Lower leg skin (tissue), 4 donors: ENCODE results near the gene PAX5. TPM values are rescaled to one million over a fixed set of nuclear protein-coding genes. Genes with fewer than 3 reads are reported as not detected.
A peak's percentile ranks its signal among the peaks of the same experiment; 100 is the strongest.

Experiments
- DNase-seq, 2 donors: peaks; one replicate each; pipeline ENCODE4 v3.0.0-alpha.2; 2019; ENCODE audit warnings: low spot score in 2 of 2
- H3K4me3 ChIP-seq: fragments of 200-600 bp; sonication (generic); 2 replicates; pipeline ENCODE4 v1.5.1; 2017; ENCODE audit warnings: mild to moderate bottlenecking, low read depth; ENCODE audit not compliant: poor library complexity, severe bottlenecking
- CTCF ChIP-seq, 3 donors: fragments of 450-650 bp; IDR thresholded peaks; one replicate each; pipeline ENCODE4 v1.5.1; 2016; ENCODE audit warnings: antibody characterized with exemption in 3 of 3, mild to moderate bottlenecking in 3 of 3, moderate library complexity in 2 of 3
- POLR2A ChIP-seq, 2 donors: fragments of 450-650 bp; IDR thresholded peaks; one replicate each; pipeline ENCODE4 v1.6.1; 2016 to 2017; ENCODE audit warnings: antibody characterized with exemption in 2 of 2, mild to moderate bottlenecking in 1 of 2, moderate library complexity in 1 of 2
- WGBS, 2 donors: methylation state at CpG; one replicate each; pipeline ENCODE4 v1.1.5; 2018; 5-methylcytosine and 5-hydroxymethylcytosine counted together
- intact Hi-C: fragments of 100-400 bp; cut with DNase I; formaldehyde crosslinking; loops from one replicate; pipeline ENCODE4 v1.15.0; 2023; ENCODE audit warnings: low total_unique reads
- total RNA-seq, 4 donors: library from RNA; depleted of rRNA; stranded (reverse); fragments of >200 nt; gene quantifications; one replicate each; pipeline ENCODE4 v1.1.0, GENCODE V29; 2016

PAX5 gene
- total RNA-seq, 4 donors from 2014 or later = 0.02 to 0.08 (median 0.03) TPM; not detected in 1

DNA sequence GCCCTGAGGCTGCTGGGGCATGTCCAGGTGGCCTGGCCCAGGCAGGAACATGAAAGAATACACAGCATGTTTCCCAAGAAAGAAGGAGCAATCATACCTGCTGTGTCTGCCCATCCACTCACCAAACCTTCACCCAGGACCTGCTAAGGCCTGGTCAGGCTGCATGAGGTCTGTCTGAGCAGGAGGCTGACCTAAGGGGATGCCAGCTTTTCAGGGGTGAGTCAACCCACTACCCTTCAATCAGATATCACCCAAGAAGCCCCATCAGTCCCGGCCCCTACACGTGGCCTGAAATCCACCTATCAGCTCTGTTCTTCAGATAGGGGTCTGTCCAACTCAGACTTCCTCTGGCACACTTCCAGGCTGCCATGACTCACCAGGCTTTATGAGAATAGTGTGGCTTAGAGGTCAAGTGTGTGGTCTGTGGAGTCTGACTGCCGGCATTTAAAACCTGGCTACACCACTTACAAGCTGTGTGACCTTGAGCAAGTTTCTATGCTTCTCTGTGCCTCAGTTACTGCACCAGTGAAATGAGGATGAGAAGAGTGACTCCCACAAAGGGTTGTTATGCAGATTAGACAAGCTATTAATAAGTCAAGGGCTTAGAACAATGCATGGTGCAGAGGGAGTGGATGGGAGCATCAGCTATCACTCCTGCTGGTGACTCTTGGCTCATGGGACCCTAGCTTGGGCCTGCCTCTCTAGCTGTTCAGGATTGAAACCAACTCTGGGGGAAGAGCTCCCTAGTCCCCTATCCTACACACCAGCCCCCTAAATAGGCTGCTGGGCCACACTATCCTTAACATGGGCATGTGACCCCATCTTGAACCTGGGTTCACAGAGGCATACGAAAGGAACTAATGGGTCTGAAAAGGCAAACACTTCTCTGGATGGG is 130.3 kb downstream of the PAX5 start:
- no peak overlapping the region for H3K4me3 ChIP-seq
- 54 to 65% methylated on average over 4 of the region's 4 CpGs for WGBS, 2 donors
- intact Hi-C loops = no loop called here
- TF ChIP-seq CTCF (IDR thresholded peaks at IDR 0.05) (no peak), POLR2A (IDR thresholded peaks at IDR 0.05) (no peak)
- DNase-seq = peak in 1 of 2 donors; percentile 80

GRCh38 chr9:36902861-36903524 is 131.1 kb downstream of the PAX5 start:
- WGBS, 2 donors = 41 to 53% methylated on average over 5 of the region's 5 CpGs
- no peak overlapping the region for H3K4me3 ChIP-seq
- no peak for TF ChIP-seq POLR2A (IDR thresholded peaks at IDR 0.05)
- TF ChIP-seq CTCF (IDR thresholded peaks at IDR 0.05) = no peak
- DNase-seq = peak in 1 of 2 donors; percentile 59
- intact Hi-C loops = no loop called here

GRCh38 chr9:36902080-36902716 is 131.9 kb downstream of the PAX5 start:
- no peak for TF ChIP-seq POLR2A (IDR thresholded peaks at IDR 0.05)
- no peak for TF ChIP-seq CTCF (IDR thresholded peaks at IDR 0.05)
- DNase-seq = peak in 1 of 2 donors; percentile 53
- intact Hi-C loops = no loop called here
- no peak overlapping the region for H3K4me3 ChIP-seq
- WGBS, 2 donors = 51 to 60% methylated on average over 8 of the region's 8 CpGs

- TF ChIP-seq POLR2A (IDR thresholded peaks at IDR 0.05) = no peak
- no peak for TF ChIP-seq CTCF (IDR thresholded peaks at IDR 0.05)
- H3K4me3 ChIP-seq = no peak overlapping the region
- intact Hi-C loops = no loop called here
- 78 to 80% methylated on average over 7 of the region's 7 CpGs for WGBS, 2 donors
- DNase-seq = peak in 1 of 2 donors; percentile 66
These were observed 132.5 kb downstream of the PAX5 start for GRCh38 chr9:36901528-36901927.

DNA sequence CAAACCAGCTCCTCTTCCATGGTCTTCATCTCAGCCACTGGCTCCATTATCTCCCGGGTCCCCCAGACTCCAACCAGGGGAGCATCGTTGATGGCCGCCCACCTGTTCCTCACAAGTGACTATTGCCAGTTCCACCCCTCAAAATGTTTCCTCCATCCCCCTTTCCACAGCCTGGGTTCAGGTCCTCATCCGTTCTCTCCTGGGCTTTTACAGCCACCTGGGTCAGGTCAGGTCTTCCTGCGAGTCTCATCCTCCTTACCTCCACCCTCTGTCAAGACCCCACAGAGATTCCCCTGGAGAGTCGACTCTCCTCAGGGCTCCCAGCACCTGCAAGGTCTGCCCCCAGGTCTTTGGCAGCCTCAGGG is 133.2 kb downstream of the PAX5 start:
- peak in 1 of 2 donors; percentile 21 for DNase-seq
- intact Hi-C loops = no loop called here
- no peak overlapping the region for H3K4me3 ChIP-seq
- 86 to 92% methylated on average over 6 of the region's 6 CpGs for WGBS, 2 donors
- no peak for TF ChIP-seq CTCF (IDR thresholded peaks at IDR 0.05)
- TF ChIP-seq POLR2A (IDR thresholded peaks at IDR 0.05) = no peak
